A673 (cell line): ENCODE results near the gene LARP4B. TPM values are rescaled to one million over a fixed set of nuclear protein-coding genes. Genes with fewer than 3 reads are reported as not detected.

Experiments
- BruUV-seq: library from RNA; stranded (reverse); fragments of 400-500 nt; replicated peaks from 2 replicates; lab custom pipeline; 2021; lab: Mats Ljungman, UMichigan
- CTCF ChIA-PET: fragments of 300-600 bp; sonication (Branson Sonifier 250); formaldehyde crosslinking; loops from one replicate; lab custom pipeline; 2022; ENCODE audit warnings: antibody characterized with exemption; lab: Charles Lee
- POLR2A ChIA-PET: fragments of 300-600 bp; sonication (Branson Sonifier 250); formaldehyde crosslinking; loops from one replicate; lab custom pipeline; 2022; ENCODE audit warnings: antibody characterized with exemption; ENCODE audit not compliant: low non-redundant PET; lab: Charles Lee
- DNase-seq: peaks from one replicate; pipeline ENCODE4 v3.0.0-alpha.2; 2015; ENCODE audit warnings: low spot score
- H3K27ac ChIP-seq: fragments of 200-600 bp; sonication (generic); 2 replicates; pipeline ENCODE4 v1.5.1; 2016; ENCODE audit warnings: mixed run types, low read depth, mild to moderate bottlenecking, mixed read lengths, antibody characterized with exemption, low read length; ENCODE audit not compliant: poor library complexity, severe bottlenecking
- H3K27me3 ChIP-seq: fragments of 200-600 bp; sonication (generic); replicated peaks from 2 replicates; pipeline ENCODE4 v1.6.1; 2017; ENCODE audit warnings: mixed run types, low read depth, mild to moderate bottlenecking, mixed read lengths, antibody characterized with exemption, low read length; ENCODE audit not compliant: insufficient read depth, poor library complexity
- H3K36me3 ChIP-seq: fragments of 200-600 bp; sonication (generic); 2 replicates; pipeline ENCODE4 v1.6.1; 2016; ENCODE audit warnings: mixed run types, mild to moderate bottlenecking, mixed read lengths, antibody characterized with exemption, low read length; ENCODE audit not compliant: insufficient read depth, poor library complexity, severe bottlenecking
- H3K4me1 ChIP-seq: fragments of 200-600 bp; sonication (generic); 2 replicates; pipeline ENCODE4 v1.6.1; 2017; ENCODE audit warnings: mixed run types, mild to moderate bottlenecking, mixed read lengths, antibody characterized with exemption, low read length; ENCODE audit not compliant: insufficient read depth, poor library complexity, severe bottlenecking
- H3K4me3 ChIP-seq: fragments of 200-600 bp; sonication (generic); 2 replicates; pipeline ENCODE4 v1.5.1; 2016; ENCODE audit warnings: low read depth, mixed run types, mild to moderate bottlenecking, mixed read lengths, low read length; ENCODE audit not compliant: poor library complexity, severe bottlenecking
- H3K9me3 ChIP-seq: fragments of 200-600 bp; sonication (generic); 2 replicates; pipeline ENCODE4 v1.6.1; 2016; ENCODE audit warnings: mixed run types, low read depth, mild to moderate bottlenecking, mixed read lengths, antibody characterized with exemption, low read length; ENCODE audit not compliant: poor library complexity, severe bottlenecking
- CTCF ChIP-seq: fragments of 300-800, 200-600 bp; sonication (generic); conservative IDR thresholded peaks from 2 replicates; pipeline ENCODE4 v1.5.1; 2017; ENCODE audit warnings: low read depth, mild to moderate bottlenecking, antibody characterized with exemption, low read length, moderate library complexity, mixed read lengths
- EZH2 ChIP-seq: fragments of 200-600 bp; sonication (generic); IDR thresholded peaks from 2 replicates; pipeline ENCODE4 v1.6.1; 2017; ENCODE audit warnings: borderline replicate concordance, low read depth, mild to moderate bottlenecking, mixed read lengths, antibody characterized with exemption, low read length; ENCODE audit not compliant: poor library complexity, severe bottlenecking
- intact Hi-C: fragments of 100-400 bp; cut with micrococcal nuclease; formaldehyde crosslinking; loops from one replicate; pipeline ENCODE4 v1.10.0; 2022; ENCODE audit not compliant: unreplicated experiment
- total RNA-seq: library from RNA; stranded (reverse); gene quantifications from 2 replicates; pipeline ENCODE4 v1.2.3, GENCODE V29; 2021

LARP4B gene
- total RNA-seq, 1 experiment from 2014 or later, result 101 TPM

- Histone ChIP-seq H3K9me3 (no peaks in the 10 kb centered on the region), H3K27ac (no peak overlapping the region), H3K4me1 (no peaks in the 10 kb centered on the region), H3K27me3 (no peaks in the 10 kb centered on the region), H3K36me3 (peaks cover 19% of the 10 kb centered on the region), H3K4me3 (no peak overlapping the region)
- no peak for TF ChIP-seq EZH2
- TF ChIP-seq CTCF, result no peak
- POLR2A ChIA-PET, result no interaction called here
- intact Hi-C loops, result no loop called here
- no peak for DNase-seq
- CTCF ChIA-PET, result no interaction called here
- BruUV-seq, result no TSS peak
Measured at GRCh38 chr10:867807-868206, 63.7 kb downstream of the LARP4B start.

- Histone ChIP-seq H3K4me3 (no peak overlapping the region), H3K4me1 (no peaks in the 10 kb centered on the region), H3K27ac (no peak overlapping the region), H3K9me3 (no peaks in the 10 kb centered on the region), H3K36me3 (peaks cover 15% of the 10 kb centered on the region), H3K27me3 (no peaks in the 10 kb centered on the region)
- TF ChIP-seq CTCF, result no peak
- no peak for TF ChIP-seq EZH2
- ChIA-PET POLR2A (no interaction called here), CTCF (no interaction called here)
- intact Hi-C loops, result no loop called here
- DNase-seq, result no peak
- no TSS peak for BruUV-seq
Measured at GRCh38 chr10:866577-866941, 64.9 kb downstream of the LARP4B start.

GRCh38 chr10:865924-866576 lies 65.5 kb downstream of the LARP4B start:
- H3K9me3 ChIP-seq, result no peaks in the 10 kb centered on the region
- ChIA-PET POLR2A (no interaction called here), CTCF (no interaction called here)
- H3K36me3 ChIP-seq, result peaks cover 19% of the 10 kb centered on the region
- no TSS peak for BruUV-seq
- no peak overlapping the region for H3K4me3 ChIP-seq
- no peaks in the 10 kb centered on the region for H3K4me1 ChIP-seq
- no peak for TF ChIP-seq CTCF
- no peak for TF ChIP-seq EZH2
- H3K27ac ChIP-seq, result no peak overlapping the region
- DNase-seq, result no peak
- intact Hi-C loops, result no loop called here
- H3K27me3 ChIP-seq, result no peaks in the 10 kb centered on the region
